GM12878 (cell line): ENCODE data around the gene METTL4. TPM values are rescaled to one million over a fixed set of nuclear protein-coding genes. Genes with fewer than 3 reads are reported as not detected.

Experiments
- ATAC-seq: fragments of 200-7000 bp; cut with Tn5 transposase; 3 replicates; pipeline ENCODE4 v1.9.1; 2020; ENCODE audit warnings: mild to moderate bottlenecking, moderate library complexity
- BruUV-seq: library from RNA; stranded (reverse); fragments of 400-500 nt; replicated peaks from 2 replicates; lab custom pipeline; 2021; lab: Mats Ljungman, UMichigan
- CTCF ChIA-PET: fragments of 300-600 bp; sonication (Branson Sonifier 250); formaldehyde crosslinking; extraction: SDS; loops from one replicate; lab custom pipeline; 2021; ENCODE audit warnings: inconsistent platforms; lab: Yijun Ruan, JAX
- POLR2A ChIA-PET: fragments of 350-600 bp; formaldehyde crosslinking; extraction: SDS; loops from one replicate; lab custom pipeline; 2021; ENCODE audit warnings: inconsistent platforms; lab: Charles Lee
- RAD21 ChIA-PET: fragments of 300-600 bp; sonication (Branson Sonifier 250); formaldehyde crosslinking; loops from one replicate; lab custom pipeline; 2023; ENCODE audit warnings: antibody characterized with exemption; ENCODE audit not compliant: unreplicated experiment; lab: Charles Lee
- SMC1A ChIA-PET: fragments of 300-600 bp; sonication (Branson Sonifier 250); formaldehyde crosslinking; loops from one replicate; lab custom pipeline; 2023; ENCODE audit not compliant: unreplicated experiment, uncharacterized antibody; lab: Charles Lee
- DNase-seq: peaks from one replicate; pipeline ENCODE4 v3.0.0-alpha.2; 2011; ENCODE audit warnings: low read depth, low spot score
- FAIRE-seq: peaks from 3 replicates; lab custom pipeline; 2011; peaks lifted over from hg19 to GRCh38; lab: Jason Lieb, UNC
- H2AFZ ChIP-seq: 2 replicates; pipeline ENCODE4 v1.6.0; 2011; ENCODE audit warnings: low read depth, low read length, control low read depth; ENCODE audit not compliant: control insufficient read depth
- H3K27ac ChIP-seq: 2 replicates; pipeline ENCODE4 v1.5.1; 2011; ENCODE audit warnings: control low read depth; ENCODE audit not compliant: control insufficient read depth, insufficient read depth
- H3K27me3 ChIP-seq, 2 experiments: replicated peaks in 1 of 2; 2 replicates each; pipeline versions ENCODE4 v1.6.0 to v1.6.1; 2011; ENCODE audit warnings: low read length in 1 of 2; ENCODE audit not compliant: control insufficient read depth in 2 of 2, insufficient read depth in 2 of 2
- H3K36me3 ChIP-seq, 2 experiments: 2 replicates each; pipeline ENCODE4 v1.5.1; 2011; ENCODE audit warnings: low read length in 1 of 2; ENCODE audit not compliant: control insufficient read depth in 2 of 2, insufficient read depth in 2 of 2
- H3K4me1 ChIP-seq: 2 replicates; pipeline ENCODE4 v1.6.1; 2011; ENCODE audit warnings: mild to moderate bottlenecking, low read length, moderate library complexity, mixed read lengths; ENCODE audit not compliant: control insufficient read depth, insufficient read depth
- H3K4me2 ChIP-seq: 2 replicates; pipeline ENCODE4 v1.6.0; 2011; ENCODE audit warnings: control low read depth; ENCODE audit not compliant: control insufficient read depth, insufficient read depth
- H3K4me3 ChIP-seq: fragments of 200-600 bp; sonication (generic); 2 replicates; pipeline ENCODE4 v1.5.1; 2016
- H3K79me2 ChIP-seq: 2 replicates; pipeline ENCODE4 v1.6.0; 2011; ENCODE audit warnings: low read length; ENCODE audit not compliant: control insufficient read depth, insufficient read depth
- H3K9ac ChIP-seq: 2 replicates; pipeline ENCODE4 v1.8.0; 2011; ENCODE audit warnings: low read length, control low read depth, mixed read lengths; ENCODE audit not compliant: control insufficient read depth, insufficient read depth
- H3K9me3 ChIP-seq: replicated peaks from 3 replicates; pipeline ENCODE4 v1.5.1; 2011; ENCODE audit warnings: mild to moderate bottlenecking, low read length; ENCODE audit not compliant: control insufficient read depth, insufficient read depth
- H4K20me1 ChIP-seq: 2 replicates; pipeline ENCODE4 v1.6.0; 2011; ENCODE audit not compliant: control insufficient read depth, insufficient read depth
- BACH1 ChIP-seq: fragments of 450-650 bp; IDR thresholded peaks from 2 replicates; pipeline ENCODE4 v1.6.1; 2017; ENCODE audit warnings: mild to moderate bottlenecking, borderline replicate concordance
- CEBPZ ChIP-seq: fragments of 150-350 bp; IDR thresholded peaks from 2 replicates; pipeline ENCODE4 v1.6.1; 2016; ENCODE audit warnings: low read depth, low read length
- EED ChIP-seq: sonication (generic); IDR thresholded peaks from 2 replicates; pipeline ENCODE4 v1.6.1; 2016; ENCODE audit warnings: antibody characterized with exemption, low read depth
- MYB ChIP-seq: fragments of 150-350 bp; IDR thresholded peaks from 2 replicates; pipeline ENCODE4 v1.6.1; 2014; ENCODE audit warnings: mild to moderate bottlenecking, low read depth, low read length, borderline replicate concordance
- NFXL1 ChIP-seq: fragments of 450-650 bp; IDR thresholded peaks from 2 replicates; pipeline ENCODE4 v1.6.1; 2017; ENCODE audit warnings: antibody characterized with exemption, mild to moderate bottlenecking, borderline replicate concordance
- PAX5 ChIP-seq: IDR thresholded peaks from 2 replicates; pipeline ENCODE4 v1.6.1; 2011; ENCODE audit warnings: low read depth, low read length, borderline replicate concordance
- PBX3 ChIP-seq: IDR thresholded peaks from 2 replicates; pipeline ENCODE4 v1.6.1; 2011; ENCODE audit warnings: mild to moderate bottlenecking, low read depth, low read length, moderate library complexity; ENCODE audit not compliant: insufficient replicate concordance
- RELB ChIP-seq: fragments of 450-650 bp; IDR thresholded peaks from 2 replicates; pipeline ENCODE4 v1.6.1; 2017; ENCODE audit warnings: low read depth, mild to moderate bottlenecking, moderate library complexity
- RFX5 ChIP-seq: IDR thresholded peaks from 2 replicates; pipeline ENCODE4 v1.6.1; 2011; ENCODE audit warnings: low read depth, low read length, improper control_type of control experiment
- WGBS: methylation state at CpG from one replicate; pipeline ENCODE4 v1.1.6; 2016; ENCODE audit warnings: low lambda C conversion rate; ENCODE audit not compliant: insufficient replicate concordance, insufficient coverage; ENCODE audit errors: missing lambda C conversion rate; 5-methylcytosine and 5-hydroxymethylcytosine counted together
- in situ Hi-C: fragments of 300-500 bp; cut with MboI; formaldehyde crosslinking; loops from 9 replicates; pipeline ENCODE4 v1.14.3; 2018; ENCODE audit warnings: mixed read lengths
- intact Hi-C: fragments of 100-400 bp; cut with micrococcal nuclease; formaldehyde crosslinking; loops from one replicate; pipeline ENCODE4 v1.14.2; 2022; ENCODE audit not compliant: unreplicated experiment
- polyA plus RNA-seq, 11 experiments: library from polyadenylated mRNA; depleted of rRNA in 4 of 11; unstranded in 6 of 11; stranded (reverse) in 5 of 11; fragments of >200 nt; fragmentation: Nextera tagmentation in 4 of 11; fragmentation: Illumina TruSeq in 1 of 11; extraction: Ambion mirVana in 4 of 11; extraction: Trizol in 1 of 11; gene quantifications; 1 replicate in 1 of 11; 2 replicates in 10 of 11; pipeline versions ENCODE4 v1.2.1 to v1.2.3, GENCODE V29; 2011 to 2016; ENCODE audit warnings: inconsistent platforms in 2 of 11, missing spikeins in 2 of 11, low read depth in 1 of 11
- total RNA-seq, 4 experiments: library from RNA; depleted of rRNA in 3 of 4; stranded (reverse); fragments of >200 nt in 3 of 4; fragmentation: Illumina TruSeq in 1 of 4; extraction: Trizol in 1 of 4; gene quantifications; 2 replicates each; pipeline versions ENCODE4 v1.2.1 to v1.2.3, GENCODE V29; 2013 to 2021

The METTL4 gene
- total and polyA plus RNA-seq, 10 of the 15 experiments (the other 5 are each of a cell fraction or from before 2014, with no cell fraction given): 4.9 to 15.2 (median 12.3) TPM

GRCh38 chr18:2557536-2557935 is 13.8 kb downstream of the METTL4 start (continued):
- TF ChIP-seq CEBPZ: no peak
- TF ChIP-seq PBX3: no peak
- no peak for TF ChIP-seq RELB

GRCh38 chr18:2555895-2556294 is 15.4 kb downstream of the METTL4 start:
- FAIRE-seq: no peak
- POLR2A ChIA-PET: no interaction called here
- H3K4me1 ChIP-seq: no peaks in the 10 kb centered on the region
- TF ChIP-seq MYB (no peak), BACH1 (no peak), PAX5 (no peak), NFXL1 (no peak), RFX5 (no peak), EED (no peak)
- TF ChIP-seq, all 136 proteins: peak for 0
- in situ Hi-C loops: loop anchor here (10.0 kb wide), 2 partner anchors 971 to 1691 kb away; no protein-coding TSS in a partner anchor
- no peaks in the 10 kb centered on the region for H3K9me3 ChIP-seq
- H3K4me2 ChIP-seq: no peak overlapping the region
- H3K9ac ChIP-seq: no peak overlapping the region
- H4K20me1 ChIP-seq: no peaks in the 10 kb centered on the region
- no peak for ATAC-seq
- SMC1A ChIA-PET: interaction anchor here (0.9 to 1.9 kb wide), 4 partner anchors 9 to 450 kb away, joined by 3 to 6 read pairs (median 4); no protein-coding TSS in a partner anchor
- DNase-seq: no peak
- no peak overlapping the region for H3K27ac ChIP-seq
- RAD21 ChIA-PET: no interaction called here
- intact Hi-C loops: no loop called here
- no peaks in the 10 kb centered on the region for H3K79me2 ChIP-seq
- WGBS: 97% methylated on average over 4 of the region's 4 CpGs
- H2AFZ ChIP-seq: no peak overlapping the region
- H3K36me3 ChIP-seq: no peaks in the 10 kb centered on the region
- BruUV-seq: no TSS peak
- CTCF ChIA-PET: interaction anchor here (0.7 to 3.6 kb wide), 7 partner anchors 8 to 451 kb away, joined by 3 to 26 read pairs (median 4); no protein-coding TSS in a partner anchor
- H3K4me3 ChIP-seq: no peak overlapping the region
- no peaks in the 10 kb centered on the region for H3K27me3 ChIP-seq
